Uterus (tissue), 2 donors: Measurements from ENCODE around the gene THBS2.

ENCODE experiments used
- CTCF ChIP-seq, 4 experiments: fragments of 200-600 bp in 2 of 4; fragments of 450-650 bp in 2 of 4; sonication (generic) in 2 of 4; IDR thresholded peaks; one replicate each; pipeline ENCODE4 v1.5.1; 2016 to 2019; ENCODE audit warnings: antibody characterized with exemption in 4 of 4, mild to moderate bottlenecking in 2 of 4, moderate library complexity in 1 of 4
- POLR2A ChIP-seq, 2 donors: fragments of 450-650 bp; IDR thresholded peaks; one replicate each; pipeline ENCODE4 v1.6.1; 2016; ENCODE audit warnings: antibody characterized with exemption in 2 of 2, mild to moderate bottlenecking in 1 of 2, moderate library complexity in 1 of 2

- TF ChIP-seq CTCF (IDR thresholded peaks at IDR 0.05) = no peak
- TF ChIP-seq POLR2A (IDR thresholded peaks at IDR 0.05) = no peak
Observed at GRCh38 chr6:169236545-169236944, 17.1 kb downstream of the THBS2 start.
